D721Med (cell line): ENCODE results near the gene SLC22A3.

Source experiments
- DNase-seq: peaks from one replicate; pipeline ENCODE4 v3.0.0; 2011; ENCODE audit warnings: low spot score; ENCODE audit not compliant: insufficient read length
- FAIRE-seq: peaks from 2 replicates; lab custom pipeline; 2011; peaks lifted over from hg19 to GRCh38; lab: Jason Lieb, UNC
- CTCF ChIP-seq: IDR thresholded peaks from 2 replicates; pipeline ENCODE4 v1.5.1; 2012; ENCODE audit warnings: mild to moderate bottlenecking, control low read depth; ENCODE audit not compliant: insufficient read depth; ENCODE audit errors: missing control alignments

The SLC22A3 gene

GRCh38 chr6:160428069-160428430, 79.9 kb downstream of the SLC22A3 start:
- DNase-seq (no peak), FAIRE-seq (no peak)
- TF ChIP-seq CTCF, result no peak

- TF ChIP-seq CTCF, result no peak
- FAIRE-seq (no peak), DNase-seq (no peak)
Observed at GRCh38 chr6:160428818-160429619, 80.8 kb downstream of the SLC22A3 start.

GRCh38 chr6:160429620-160429895, 81.4 kb downstream of the SLC22A3 start:
- no peak for DNase-seq
- no peak for FAIRE-seq
- no peak for TF ChIP-seq CTCF

- FAIRE-seq, result no peak
- no peak for TF ChIP-seq CTCF
- DNase-seq, result no peak
Observed at GRCh38 chr6:160430203-160430602, 82.0 kb downstream of the SLC22A3 start.

- DNase-seq (no peak), FAIRE-seq (no peak)
- TF ChIP-seq CTCF, result no peak
Observed at GRCh38 chr6:160430751-160431150, 82.6 kb downstream of the SLC22A3 start.

- TF ChIP-seq CTCF, result no peak
- FAIRE-seq (no peak), DNase-seq (no peak)
Observed at GRCh38 chr6:160431226-160431625, 83.0 kb downstream of the SLC22A3 start.

GRCh38 chr6:160431791-160432404, 83.7 kb downstream of the SLC22A3 start:
- no peak for TF ChIP-seq CTCF
- no peak for DNase-seq
- no peak for FAIRE-seq
